HG03159 (cell line): Measurements from ENCODE around the gene PDPK1.
"Not testable (repeated sequence)": the region's sequence is repeated elsewhere in the genome, so short reads cannot be mapped to it uniquely, and the experiment has no call there.

ENCODE experiments used
- ATAC-seq: cut with Tn5 transposase; IDR thresholded peaks from one replicate; pipeline ENCODE4 v1.9.1; 2021; ENCODE audit warnings: mild to moderate bottlenecking, moderate library complexity; ENCODE audit not compliant: unreplicated experiment

The PDPK1 gene

GRCh38 chr16:2539192-2539844, 1.5 kb downstream of the PDPK1 start:
- not testable (repeated sequence) for ATAC-seq

DNA sequence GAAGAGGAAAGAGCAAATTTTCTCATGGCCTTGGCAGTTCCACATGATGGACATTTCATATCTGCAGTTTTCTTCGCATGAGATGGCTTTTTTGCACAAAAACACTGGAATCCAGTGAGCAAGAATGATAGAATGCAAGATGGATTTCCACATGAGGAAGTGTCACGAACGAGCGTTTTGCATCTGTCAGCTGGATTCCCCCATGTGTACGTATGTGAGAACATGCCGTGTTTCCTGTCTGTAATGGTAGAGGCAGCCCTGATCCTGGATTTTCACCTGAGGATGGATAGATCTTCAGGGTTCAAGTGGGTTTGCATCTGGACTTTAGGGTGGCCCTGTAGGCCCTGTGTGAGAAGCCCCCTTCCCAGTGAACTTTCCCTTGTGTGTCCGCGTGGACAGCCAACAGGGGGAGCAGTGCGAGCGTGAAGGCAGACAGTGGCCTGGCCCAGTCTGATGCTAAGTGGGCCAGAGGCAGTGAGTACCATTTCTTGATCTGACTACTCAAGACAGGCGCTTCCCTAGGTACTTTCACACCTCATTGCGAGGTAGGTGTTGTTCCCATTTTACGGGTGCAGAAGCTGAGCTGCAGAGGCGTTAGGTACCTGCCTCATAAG, 2.1 kb downstream of the PDPK1 start:
- not testable (repeated sequence) for ATAC-seq

- not testable (repeated sequence) for ATAC-seq
Measured at GRCh38 chr16:2540912-2541311, 3.1 kb downstream of the PDPK1 start.

GRCh38 chr16:2541409-2541808, 3.6 kb downstream of the PDPK1 start:
- not testable (repeated sequence) for ATAC-seq

GRCh38 chr16:2543771-2544170, 6.0 kb downstream of the PDPK1 start:
- not testable (repeated sequence) for ATAC-seq

DNA sequence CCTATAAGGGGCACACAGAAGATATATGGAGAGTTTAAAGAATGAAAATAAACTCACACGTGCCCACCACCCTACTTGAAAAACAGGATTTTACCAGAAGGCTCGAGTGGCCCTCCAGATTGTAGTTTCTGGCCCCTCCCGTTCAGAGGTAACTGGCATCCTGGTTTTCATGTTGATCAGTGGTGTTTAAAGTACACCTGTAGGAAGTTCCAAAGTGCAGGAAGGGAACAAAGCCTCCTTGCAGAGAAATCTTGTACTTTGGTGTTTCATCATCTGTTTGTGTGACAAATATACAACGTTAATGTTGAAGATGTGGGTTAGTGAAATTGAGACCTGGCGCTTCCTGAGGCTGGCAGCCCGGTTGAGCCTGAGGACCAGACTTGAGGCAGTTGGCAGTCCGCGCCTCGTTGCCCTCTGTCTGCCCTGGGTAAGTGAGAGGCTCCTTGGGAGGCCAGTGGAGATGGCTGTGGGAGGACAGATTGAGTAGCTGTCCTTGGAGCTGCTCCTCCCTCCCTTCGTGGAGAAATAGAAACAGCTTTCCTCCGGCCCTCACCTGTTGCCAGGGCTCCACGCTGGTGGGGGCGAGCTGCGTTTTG, 12.6 kb downstream of the PDPK1 start:
- not testable (repeated sequence) for ATAC-seq

DNA sequence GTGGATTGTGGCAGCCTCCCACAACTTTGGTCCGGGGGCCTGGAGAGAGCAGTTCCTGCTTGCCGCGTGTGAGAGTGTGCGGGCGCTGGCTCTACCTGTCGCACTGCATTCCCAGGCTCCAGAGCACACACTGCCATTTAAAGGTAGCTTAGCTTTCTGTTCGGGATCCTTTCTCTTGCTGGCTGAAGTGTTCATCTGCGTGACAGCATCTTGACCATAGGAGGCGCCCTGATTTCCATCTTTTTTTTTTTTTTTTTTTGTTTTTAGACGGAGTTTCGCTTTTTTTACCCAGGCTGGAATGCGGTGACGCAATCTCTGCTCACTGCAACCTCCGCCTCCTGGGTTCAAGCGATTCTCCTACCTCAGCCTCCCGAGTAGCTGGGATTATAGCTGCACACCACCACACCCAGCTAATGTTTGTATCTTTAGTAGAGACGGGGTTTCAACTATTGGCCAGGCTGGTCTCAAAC, 13.6 kb downstream of the PDPK1 start:
- not testable (repeated sequence) for ATAC-seq

- not testable (repeated sequence) for ATAC-seq
Measured at GRCh38 chr16:2554709-2555425, 17.0 kb downstream of the PDPK1 start.

DNA sequence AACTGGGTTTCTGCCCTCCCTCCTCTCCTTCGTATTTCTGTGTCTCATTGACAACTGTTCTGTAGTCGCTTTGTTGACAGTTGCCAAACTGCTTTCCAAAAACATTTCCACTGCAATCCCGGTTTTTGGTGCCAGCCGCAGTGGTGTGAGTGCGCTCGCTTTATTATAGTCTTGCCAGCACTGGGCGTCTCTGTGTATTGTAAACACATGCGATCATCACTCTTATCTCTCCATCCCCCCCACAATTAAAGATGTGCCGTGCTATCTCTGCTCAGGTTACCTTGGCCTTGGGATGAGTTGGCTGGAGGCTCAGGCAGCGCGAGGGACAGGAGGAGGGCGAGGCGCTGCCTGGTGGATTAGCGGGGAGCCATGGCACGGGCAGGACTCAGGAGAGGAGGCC, 19.3 kb downstream of the PDPK1 start:
- not testable (repeated sequence) for ATAC-seq

DNA sequence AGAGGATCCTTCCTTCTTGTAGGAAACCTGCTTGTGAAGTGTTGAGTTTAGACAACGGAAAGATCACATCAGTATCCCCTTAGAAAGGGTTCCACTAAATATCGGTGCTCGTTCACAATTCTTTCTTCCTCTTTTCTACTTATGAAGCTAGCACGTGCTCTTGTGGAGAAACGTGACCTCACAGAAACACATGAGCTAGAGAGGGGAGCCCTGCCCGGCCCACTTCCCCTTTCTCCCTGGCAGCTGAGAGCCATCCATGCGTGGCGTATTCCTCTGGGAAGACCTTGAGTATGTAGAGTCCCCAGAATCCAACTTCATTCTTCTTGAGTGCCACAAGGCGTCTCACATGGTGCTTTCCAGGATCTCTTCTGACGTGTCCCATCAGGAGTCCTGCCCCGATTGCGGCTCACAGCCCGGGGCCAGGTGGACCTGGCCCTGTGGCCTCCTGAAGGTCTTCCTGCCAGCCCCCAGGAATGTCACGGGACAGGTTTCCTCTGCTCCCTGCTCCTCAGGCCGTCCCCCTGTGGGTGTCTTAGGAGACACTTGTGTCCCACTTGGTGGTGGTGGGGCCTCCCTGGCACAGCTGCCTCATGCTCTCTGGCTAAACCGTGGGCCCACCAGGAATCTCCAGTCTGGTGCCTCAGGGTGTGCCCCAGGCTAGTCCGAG, 22.4 kb downstream of the PDPK1 start:
- ATAC-seq = peak; percentile 47

DNA sequence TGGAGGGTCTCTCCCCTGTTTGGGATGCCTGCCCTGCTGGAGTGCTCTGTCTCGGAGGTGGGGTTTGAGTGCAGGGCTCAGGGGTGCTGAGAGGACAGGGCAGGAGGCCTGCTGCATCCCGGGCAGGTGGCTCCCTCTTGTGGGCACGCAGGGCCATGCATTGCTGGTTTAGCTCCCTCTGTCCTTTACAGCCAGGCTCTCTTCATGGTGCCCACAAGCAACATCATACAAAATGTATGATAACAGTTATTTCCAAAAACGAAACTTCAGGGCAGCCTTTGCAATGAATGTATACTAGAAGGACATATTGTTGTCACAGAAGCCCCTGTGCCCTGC, 22.9 kb downstream of the PDPK1 start:
- peak; percentile 31 for ATAC-seq

DNA sequence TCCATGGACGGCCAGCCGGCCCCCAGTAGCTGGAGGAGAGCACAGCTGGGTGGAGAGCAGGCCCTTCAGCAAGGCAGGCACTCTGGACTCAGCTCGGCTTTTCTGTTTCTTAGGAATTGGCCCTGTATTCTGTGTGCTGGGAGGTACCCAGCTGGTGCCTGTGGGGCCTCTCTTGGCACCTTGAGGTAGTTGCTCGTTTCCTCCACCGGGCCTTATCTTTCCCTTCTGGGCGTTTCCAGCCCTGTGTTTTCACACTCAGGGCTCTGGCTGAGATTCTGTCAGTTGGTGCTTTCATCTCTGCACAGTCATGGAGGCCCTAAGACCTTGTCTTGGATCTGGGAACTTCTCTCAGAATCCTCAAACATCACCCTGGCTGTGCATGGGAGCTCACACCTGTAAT, 29.7 kb downstream of the PDPK1 start:
- ATAC-seq = not testable (repeated sequence)

DNA sequence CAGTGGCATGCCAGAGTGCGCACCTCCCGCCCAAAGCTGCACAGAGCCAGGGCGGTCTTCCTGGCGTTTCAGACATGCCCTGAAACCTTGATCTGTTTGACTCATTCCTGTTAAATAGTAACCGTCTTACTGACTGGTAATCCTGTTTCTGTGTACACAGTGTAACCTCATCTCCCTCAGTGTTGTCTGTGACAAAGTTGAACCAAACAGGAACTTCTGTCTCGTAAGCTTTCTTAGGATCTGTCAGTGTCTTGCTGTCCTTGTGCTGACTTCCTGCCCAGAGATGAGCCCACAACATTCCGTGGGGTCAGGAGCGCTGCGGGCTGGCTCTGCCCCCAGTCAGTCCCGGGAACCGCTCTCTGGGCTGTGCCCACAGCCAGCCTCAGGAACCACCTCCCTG, 30.8 kb downstream of the PDPK1 start:
- ATAC-seq = not testable (repeated sequence)

- ATAC-seq = not testable (repeated sequence)
Measured at GRCh38 chr16:2572704-2573103, 34.9 kb downstream of the PDPK1 start.

DNA sequence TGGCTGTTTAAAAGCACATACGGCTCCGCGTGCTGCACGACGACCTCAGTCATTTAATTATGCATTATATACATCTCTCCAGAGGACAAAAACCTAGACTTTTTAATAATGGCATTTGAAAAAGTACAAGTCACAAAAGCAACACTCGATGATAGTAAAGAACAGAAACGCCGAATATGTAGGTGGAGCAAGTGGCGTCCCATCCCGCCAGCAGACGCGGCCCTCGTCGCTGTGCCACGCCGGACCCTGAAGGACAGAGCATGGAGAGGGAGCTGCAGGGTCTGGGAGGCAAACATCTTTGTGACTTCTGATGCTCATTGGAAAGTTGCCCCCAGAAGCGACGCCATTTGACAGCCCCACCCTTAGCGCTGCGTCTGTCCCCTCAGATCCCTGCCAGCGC, 38.0 kb downstream of the PDPK1 start:
- ATAC-seq = not testable (repeated sequence)

DNA sequence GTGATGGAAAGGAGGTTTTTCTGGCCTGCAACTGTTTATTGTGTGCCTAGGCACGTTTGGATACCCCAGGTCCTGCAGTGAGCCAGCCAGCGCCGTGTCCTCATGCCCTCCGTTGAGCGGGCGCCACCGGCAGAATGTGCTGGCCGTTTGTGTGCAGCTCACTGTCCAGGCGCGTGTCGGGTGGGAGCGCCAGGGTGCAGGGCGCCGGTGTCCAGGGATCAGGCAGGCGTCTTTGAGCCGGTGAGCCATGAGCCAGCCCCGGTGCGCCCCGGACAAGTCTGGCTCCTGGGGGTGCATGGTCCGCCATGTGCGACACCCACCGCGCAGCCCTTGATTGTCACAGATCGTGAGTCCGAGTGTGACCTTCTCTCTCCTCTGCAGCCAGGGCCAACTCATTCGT, 39.2 kb downstream of the PDPK1 start:
- ATAC-seq = not testable (repeated sequence)

GRCh38 chr16:2578905-2579304, 41.1 kb downstream of the PDPK1 start:
- not testable (repeated sequence) for ATAC-seq

DNA sequence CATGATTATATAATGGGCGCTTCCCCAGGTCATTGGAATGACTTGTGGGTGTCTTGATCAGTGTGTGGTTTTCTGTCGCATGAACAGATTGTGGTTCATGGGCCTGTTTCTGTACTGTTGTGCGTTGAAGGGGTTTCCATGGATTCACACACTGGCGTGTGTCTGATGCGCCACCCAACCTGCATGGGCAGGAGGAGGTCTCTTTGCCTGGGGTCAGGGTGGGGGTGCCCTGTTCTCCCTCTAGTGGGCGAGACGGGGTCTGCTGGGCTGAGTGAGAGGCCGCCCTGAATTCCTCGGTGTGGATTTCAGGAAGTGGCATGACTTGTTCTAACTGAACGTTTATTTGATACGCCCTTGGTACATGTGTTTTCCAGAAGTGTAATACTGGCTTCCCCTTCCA, 42.3 kb downstream of the PDPK1 start:
- not testable (repeated sequence) for ATAC-seq

- ATAC-seq = not testable (repeated sequence)
Measured at GRCh38 chr16:2580818-2581217, 43.0 kb downstream of the PDPK1 start.

- no peak for ATAC-seq
Measured at GRCh38 chr16:2584729-2585650, 47.2 kb downstream of the PDPK1 start.
